M059J (cell line): ENCODE results near the gene CAPN9. TPM values are rescaled to one million over a fixed set of nuclear protein-coding genes. Genes with fewer than 3 reads are reported as not detected.
A peak's percentile ranks its signal among the peaks of the same experiment; 100 is the strongest.
"Not testable (repeated sequence)": the region's sequence is repeated elsewhere in the genome, so short reads cannot be mapped to it uniquely, and the experiment has no call there.

Source experiments
- DNase-seq: peaks from one replicate; pipeline ENCODE4 v3.0.0-alpha.2; 2012; ENCODE audit warnings: low read depth
- total RNA-seq: library from RNA; depleted of rRNA; stranded (reverse); fragments of >200 nt; shearing (Covaris generic); gene quantifications from 2 replicates; pipeline ENCODE4 v1.2.3, GENCODE V29; 2014

CAPN9 gene
- total RNA-seq, 1 experiment from 2014 or later, result not detected

DNA sequence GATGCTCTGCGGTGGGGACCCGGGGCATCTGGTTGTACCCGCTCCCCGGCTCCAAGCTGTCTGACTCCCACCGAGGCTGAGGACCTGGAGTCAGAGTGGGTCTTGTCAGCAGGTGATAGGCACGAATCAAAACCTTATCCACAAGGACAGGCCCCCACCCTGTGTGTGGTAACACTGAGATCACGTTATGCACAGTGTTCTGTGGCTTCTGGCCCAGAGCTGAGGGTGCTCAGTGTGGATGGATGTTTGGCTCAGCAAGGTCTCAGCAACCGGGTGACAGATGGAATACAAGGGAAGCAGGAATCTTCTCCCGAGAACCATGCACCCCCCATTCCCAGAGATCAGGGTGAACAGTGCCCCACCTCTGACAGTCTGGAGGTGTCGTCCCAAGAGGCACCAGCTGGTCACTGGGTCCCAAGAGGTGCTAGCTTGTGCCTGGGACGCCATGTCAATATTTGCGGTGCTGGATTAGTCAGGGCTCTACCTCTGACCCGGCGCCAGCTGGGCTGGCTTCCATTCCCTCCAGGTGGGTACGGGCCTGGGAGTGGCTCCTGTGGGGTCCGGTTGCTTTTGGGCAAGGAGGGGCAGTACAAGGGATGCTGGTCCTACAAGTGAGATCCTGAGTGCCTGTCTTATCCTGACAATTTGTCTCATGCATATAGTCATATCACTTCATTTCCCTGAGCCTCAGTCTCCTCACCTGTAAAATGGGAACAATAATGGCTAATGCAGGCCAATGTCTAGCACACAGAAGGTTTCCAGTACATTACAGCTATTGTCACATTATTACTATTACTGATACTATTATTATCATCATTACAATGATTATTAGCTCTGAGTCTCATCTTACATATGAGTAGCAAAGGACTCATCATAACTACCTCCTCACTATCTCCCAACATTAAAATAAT is 957 bp downstream of the CAPN9 start:
- DNase-seq, result no peak

DNA sequence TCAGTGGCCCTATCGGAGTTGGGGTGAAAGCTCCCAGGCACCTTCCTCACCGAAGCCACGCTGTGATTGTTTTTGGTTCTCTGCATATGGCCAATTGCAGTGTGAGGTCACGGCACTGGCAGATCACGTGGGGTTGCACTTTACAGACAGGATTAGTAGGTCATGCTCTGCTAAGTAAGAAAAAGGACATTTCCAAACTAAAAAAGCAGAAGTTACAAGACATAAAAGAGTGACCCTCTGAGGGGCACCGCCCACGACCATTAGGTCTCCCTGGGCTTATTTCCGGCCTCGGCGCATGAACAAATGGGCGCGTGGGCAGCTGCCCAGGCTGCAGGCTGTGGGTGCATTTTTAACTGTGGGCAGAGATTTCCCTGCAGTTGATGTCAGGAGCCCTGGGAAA is 2.0 kb downstream of the CAPN9 start:
- DNase-seq, result no peak

DNA sequence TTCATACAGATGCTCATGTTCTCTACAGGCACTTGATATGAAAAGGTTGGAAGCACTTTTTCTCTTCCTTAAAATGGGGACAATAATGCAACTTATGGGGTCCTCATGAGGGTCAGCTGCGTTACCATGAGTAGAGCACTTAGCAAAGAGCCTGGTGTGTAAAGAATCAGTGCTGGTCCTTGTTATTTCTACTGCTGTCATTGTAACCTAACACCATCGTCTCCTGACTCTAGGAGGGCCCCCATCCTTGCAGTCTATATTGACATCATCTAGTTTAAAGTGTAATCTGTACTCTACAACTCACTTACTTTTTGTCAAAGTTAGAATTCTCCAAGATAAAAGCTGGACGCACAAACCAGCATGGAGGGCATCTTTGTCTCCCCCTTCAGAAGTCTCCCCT is 2.4 kb downstream of the CAPN9 start:
- no peak for DNase-seq

DNA sequence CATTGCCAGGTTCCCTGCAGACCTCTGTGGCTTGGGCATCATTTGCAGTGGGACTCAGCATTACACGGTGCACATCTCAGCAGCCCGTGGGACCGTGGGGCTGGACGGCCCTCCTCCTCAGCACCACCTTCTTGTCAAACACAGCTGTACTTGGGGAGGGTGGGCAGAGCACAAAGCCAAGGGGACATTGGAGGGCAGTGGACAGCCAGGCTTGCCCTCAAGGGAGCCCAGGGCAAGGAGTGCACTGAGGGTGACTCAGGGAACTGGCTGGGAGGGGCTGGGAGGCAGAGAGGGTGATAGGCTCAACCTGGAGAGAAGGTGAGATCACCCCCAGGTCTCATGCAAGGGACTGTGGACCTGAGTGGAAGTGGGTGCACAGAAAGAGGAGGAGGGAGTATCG is 3.4 kb downstream of the CAPN9 start:
- DNase-seq, result no peak

DNA sequence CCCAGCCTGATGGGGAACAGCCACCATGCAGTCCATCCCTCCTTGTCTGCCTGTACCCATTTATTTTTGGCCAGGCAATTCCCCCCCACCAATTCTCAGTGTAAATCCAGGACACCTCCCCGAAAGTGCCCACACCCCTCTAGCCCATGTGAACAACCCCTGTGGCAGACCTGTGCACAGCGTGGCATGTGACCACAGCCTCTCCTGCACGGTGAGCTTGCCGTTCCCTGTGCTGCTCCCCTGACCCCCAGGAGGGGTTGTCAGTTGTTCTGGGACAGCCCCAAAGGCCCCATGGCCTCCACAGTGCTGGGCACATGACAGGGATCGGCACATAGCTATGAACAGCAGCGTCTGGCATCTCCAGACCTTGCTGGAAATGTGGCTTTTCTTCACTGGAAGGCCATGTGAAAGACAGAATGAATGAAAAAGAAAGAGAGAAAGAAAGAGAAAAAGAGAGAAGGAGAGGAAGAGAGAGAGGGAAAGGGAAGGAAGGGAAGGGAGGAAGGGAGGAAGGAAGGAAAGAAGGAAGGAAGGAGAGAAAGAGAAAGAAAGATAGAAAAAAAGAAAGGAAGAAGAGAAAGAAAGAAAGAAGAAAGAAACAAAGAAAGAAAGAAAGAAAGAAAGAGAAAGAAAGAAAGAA is 3.9 kb downstream of the CAPN9 start:
- no peak for DNase-seq

DNA sequence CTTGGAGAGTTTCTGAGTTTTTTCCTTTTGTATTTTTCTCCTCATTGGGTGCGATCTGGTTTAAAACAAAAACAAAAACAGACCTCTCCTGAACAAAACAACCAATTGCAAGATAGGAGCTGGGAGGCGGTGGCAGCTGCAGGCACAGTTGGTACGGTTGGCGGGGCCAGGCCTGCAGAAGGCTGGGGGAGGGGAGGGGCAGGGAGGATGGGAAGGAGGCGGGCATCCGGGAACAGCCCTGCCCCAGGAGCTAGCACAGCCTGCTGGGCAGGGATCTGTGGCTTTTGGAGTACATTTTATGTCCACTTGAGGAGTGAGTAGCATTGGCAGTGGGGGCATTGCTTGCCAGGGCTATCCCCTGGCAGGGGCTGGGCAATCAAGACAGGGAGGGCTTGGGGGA is 5.2 kb downstream of the CAPN9 start:
- no peak for DNase-seq

DNA sequence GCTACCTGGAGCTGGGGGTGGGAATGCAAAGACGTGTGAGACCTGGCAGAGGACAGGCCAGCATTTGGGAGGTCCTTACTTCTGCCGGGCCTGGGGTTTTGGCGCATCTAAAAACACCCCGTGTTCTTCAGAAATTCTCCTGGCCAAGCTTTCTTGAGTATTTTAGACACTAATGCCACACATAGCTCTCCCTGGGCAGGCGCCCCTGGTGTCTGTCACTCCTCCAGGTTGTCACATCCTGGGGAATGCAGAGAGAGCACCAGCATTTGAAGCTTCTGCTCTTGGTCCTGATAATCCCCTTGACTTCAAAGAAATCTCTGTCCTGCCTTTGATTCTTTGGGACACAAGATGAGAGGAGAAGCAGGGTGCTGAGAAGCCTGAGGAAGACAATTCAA is 6.0 kb downstream of the CAPN9 start:
- DNase-seq, result no peak

DNA sequence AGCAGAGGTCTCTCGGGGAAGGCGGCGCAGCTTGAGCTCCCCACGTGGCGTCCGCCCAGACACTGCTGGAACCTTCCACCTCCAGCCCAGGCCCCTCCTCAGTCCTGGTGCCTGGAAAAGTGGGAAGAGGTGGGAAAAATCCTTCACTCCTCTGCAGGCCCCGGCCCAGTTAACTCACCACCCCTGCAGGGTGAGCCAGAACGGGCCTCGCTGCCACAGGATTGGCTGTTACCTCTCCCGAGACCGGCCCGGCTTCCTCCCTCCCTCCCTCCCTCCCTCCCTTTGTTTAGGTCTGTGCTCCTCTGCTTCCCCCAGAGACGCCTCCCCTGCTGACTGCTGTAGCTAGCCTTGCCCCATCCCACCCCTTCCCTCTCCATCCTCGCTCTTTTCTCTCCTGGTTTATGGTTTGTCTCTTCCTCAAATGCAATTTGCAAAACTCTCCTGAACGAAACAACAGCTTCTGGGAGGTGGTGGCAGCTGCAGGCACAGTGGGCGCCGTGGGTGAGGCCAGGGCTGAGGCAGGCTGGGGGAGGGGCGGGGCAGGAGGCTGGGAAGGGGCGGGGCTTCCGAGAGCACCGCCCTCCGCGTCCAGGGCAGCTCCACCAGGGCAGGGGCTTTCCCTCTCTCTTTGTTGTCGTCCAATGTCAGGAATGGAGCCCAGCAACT is 6.5 kb downstream of the CAPN9 start:
- no peak for DNase-seq

DNA sequence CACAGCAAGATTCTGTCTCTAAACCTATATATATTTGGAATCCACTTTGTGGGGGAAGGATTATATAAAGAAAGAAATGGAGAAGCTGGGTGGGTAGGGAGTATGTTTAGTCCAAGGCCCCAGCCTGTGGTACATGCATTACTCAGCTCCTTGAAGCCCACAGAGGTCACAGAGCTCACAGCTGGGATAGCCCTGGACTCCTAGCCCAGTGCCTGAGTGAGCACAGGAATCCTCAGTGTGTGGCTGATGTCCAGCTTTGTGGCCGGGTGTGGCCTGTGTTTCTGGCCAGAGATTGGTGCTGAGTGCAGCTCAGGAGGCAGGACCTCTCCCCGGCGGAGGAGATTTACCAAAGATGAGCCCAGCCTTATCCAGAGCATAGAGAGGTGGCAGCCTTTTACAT is 7.6 kb downstream of the CAPN9 start:
- DNase-seq, result peak; percentile 75

DNA sequence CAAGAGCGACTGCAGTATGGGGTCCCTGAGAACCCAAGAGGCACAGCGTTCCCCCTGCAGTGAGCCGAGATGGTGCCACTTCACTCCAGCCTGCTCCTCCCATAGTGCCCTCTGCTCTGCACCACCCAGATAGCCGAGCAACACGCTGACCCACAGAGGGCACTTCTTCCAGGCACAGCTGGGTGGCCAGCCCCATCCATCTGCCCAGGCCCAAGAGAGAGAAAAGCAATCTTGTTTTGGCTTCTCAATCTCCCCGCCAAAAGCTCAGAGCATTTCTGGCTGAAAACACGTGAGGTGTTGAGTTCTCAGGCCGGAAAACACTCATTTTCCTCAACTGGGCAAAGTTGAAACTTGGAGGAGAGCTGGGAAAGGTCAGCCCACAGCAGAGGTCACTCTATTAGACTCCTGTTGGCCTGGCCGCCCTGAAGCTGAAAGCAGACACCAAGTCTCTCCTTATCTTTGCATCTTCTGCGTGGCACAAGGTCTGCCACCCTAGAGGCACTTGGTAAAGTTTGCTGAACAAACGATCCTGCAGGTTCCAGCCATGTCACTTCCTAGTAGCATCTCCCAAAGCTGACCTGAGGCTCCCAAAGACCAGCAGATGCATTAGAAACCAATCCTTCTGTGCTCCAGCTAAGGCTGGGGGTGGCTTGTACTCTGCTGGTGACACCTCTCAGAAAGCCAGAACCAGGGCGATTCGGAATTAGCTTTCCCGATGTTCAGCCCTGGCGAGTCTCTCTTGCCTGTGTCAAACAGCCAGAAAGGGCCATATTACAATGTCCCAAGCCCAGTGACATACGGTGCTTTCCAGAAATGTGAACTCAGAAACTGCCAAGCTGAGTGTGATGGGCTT is 10.9 kb downstream of the CAPN9 start:
- DNase-seq, result no peak

DNA sequence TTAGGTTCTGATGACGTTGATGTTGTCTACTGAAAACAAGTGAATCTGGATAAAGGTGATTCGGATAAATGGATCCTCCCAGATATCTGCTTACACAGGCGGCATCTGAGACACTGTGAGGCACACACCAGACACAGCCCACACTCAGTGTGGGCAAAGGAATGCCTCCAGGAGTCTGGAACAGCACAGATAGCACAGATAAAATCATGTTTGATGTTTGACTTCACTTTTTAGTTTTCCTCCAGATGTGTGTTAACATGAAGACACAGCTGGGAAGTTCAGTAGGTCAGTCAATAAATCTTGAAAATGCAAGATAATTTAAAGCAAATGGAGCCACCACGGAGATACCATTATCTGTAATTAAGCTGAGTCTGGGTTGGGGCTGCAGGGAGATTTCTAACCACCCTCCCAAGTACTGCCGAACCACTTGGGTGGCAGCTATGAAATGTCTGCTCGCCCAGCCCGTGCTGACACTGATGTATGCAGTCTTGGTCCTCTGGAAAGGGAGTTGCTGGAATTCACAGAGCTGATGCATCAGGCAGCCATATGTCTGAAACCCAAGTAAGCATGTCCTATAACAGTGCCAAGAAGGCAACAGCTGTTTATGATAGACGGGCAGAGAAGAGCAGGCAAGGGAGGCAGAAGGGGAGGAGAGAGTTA is 11.7 kb downstream of the CAPN9 start:
- DNase-seq, result no peak

DNA sequence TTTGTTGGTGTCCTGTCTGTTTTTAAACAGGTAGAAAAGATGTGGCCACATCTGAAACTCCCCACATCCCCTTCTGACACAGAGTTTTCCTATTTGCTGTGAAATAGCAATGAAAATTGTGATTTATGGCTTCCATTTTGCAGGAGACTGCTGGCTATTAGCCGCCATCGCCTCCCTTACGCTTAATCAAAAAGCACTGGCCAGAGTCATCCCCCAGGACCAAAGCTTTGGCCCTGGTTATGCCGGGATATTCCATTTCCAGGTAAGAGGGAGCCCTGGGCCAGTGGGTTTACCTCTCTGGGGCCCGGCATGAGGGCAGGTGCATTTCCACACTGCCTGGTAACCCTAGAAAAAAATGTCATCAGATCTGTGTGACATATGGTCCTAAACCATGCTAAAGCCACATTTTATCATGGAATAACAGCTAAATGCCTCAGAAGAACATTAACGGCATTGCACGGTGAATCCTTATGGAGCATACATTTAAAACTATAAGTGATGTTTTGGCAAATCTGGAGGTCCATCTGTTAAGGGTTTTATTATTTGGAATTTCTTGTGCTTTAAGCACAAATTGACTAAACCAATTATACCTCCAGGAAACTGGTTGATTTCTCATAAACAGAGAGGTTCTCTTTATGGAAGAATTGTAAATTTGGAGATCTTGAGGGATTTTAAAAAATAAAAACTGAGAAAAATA is 12.3 kb downstream of the CAPN9 start:
- DNase-seq, result no peak

DNA sequence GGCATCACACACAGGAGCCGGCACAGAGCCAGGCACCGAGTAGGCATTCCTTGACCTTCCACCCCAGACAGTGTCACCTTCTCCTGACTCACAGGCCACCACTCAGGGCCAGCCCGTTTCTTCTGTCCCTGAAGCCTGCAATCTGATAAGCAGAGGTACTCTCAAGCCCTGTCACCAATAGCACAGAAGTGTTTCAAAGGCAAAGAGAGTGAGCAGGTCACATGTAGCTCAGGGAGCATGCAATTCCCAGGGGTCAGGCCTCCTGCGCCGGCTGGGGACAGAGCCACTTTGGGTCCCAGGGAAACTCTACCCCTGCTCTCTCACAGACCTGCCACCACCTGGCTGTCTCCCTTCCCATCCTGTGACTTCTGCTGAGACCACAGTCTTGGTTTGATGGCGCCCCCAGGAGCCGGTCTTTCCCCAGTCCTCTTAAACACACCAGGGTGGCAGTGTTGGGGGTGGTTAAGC is 13.2 kb downstream of the CAPN9 start:
- DNase-seq, result no peak

DNA sequence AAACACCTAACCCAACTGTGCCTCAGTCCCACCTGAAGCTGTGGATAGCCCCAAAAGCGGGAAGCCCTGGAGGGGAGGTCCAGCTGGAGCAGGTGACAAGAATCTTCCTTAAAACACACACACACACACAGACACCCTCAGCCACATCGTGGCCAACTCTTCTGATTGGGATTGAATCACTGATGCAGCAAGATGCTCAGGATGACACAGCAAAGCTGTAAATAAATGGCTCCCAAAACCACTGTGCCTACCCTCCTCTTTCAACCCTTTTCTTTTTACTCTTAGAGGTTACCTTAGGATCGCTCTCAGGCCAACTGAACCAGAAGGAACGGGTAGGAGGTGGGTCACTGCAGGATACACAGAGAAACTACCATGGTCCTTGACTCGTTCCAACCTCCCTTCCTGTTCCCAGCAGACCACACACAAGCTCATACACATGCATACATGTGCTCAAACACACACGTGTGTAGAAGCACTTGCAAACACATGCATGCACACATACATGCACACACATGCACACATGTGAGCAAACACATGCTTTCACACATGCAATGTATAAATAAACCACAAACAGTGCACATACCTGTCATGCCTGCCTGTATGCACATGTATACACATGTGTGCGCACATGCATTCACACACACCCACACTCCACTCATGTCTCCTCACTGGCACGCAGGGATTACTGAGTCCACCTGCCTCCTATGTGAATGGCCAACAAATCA is 14.4 kb downstream of the CAPN9 start:
- DNase-seq, result no peak

DNA sequence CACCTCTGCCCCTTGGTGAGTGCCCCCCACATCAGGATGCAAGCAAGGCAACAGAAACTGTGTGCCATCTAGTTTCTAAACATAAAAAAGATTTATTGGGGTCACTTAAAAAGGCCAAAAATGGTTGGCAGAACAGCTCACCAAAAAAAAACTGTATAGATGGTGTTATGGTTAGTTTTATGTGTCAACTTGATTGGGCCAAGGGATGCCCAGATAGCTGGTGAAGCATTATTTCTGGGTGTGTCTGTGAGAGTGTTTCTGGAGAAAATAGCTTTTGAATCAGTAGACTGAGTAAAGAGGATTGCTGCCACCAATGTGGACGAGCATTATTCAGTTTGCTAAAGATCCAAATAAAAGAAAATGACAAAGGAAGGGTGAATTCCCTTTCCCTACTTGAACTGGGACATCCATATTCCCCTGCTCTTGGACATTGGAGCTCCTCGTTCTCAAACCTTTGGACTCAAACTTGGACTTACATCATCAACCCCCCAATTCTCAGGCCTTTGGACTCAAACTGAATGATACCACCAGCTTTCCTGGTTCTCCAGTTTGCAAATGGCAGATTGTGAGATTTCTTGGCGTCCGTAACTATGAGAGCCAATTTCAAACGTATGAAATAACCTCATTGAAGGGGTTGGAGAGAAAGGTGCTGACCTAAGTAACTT is 16.9 kb downstream of the CAPN9 start:
- no peak for DNase-seq

DNA sequence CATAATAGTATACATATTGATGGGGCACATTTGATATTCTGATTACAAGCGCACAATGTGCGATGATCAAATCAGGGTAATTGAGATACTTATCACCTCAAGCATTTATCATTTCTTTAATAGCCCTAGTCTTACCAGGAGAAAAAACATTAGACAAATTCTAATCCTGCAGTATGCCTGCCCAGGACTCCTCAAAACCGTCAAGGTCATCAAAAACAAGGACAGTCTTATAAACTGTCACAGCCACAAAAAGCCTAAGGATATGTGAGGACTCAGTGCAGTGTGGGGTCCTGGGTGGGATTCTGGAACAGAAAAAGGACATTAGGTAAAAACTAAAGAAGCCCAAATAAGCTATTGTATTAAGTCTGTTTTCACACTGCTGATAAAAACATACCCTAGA is 19.1 kb downstream of the CAPN9 start:
- no peak for DNase-seq

DNA sequence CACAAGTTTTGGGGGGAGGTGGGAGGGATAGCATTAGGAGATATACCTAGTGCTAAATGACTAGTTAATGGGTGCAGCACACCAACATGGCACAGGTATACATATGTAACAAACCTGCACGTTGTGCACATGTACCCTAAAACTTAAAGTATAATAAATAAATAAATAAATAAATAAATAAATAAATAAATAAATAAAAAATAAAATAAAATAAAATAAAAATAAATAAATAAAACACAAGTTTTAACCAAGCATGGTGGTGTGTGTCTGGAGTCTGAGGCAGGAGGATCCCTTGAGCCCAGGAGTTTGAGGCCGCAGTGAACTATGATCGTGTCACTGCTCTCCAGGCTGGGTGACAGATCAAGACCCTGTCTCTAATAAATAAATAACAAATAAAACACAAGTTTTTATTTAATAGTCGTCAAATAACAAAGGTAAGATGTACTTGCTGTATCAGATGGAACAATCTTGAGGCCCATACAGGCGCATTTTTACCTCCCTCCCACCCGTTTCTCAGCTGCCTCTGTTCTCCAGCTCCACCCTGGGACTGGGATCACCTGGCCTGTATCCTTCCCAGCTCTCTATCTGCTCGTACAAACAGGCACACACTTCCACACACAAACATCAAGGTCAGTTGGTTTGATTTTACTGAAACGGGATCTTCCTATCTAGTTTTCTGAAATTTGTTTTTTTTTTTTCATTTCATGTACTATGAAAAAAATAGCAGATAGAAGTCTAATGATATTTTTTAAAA is 20.8 kb downstream of the CAPN9 start:
- not testable (repeated sequence) for DNase-seq

DNA sequence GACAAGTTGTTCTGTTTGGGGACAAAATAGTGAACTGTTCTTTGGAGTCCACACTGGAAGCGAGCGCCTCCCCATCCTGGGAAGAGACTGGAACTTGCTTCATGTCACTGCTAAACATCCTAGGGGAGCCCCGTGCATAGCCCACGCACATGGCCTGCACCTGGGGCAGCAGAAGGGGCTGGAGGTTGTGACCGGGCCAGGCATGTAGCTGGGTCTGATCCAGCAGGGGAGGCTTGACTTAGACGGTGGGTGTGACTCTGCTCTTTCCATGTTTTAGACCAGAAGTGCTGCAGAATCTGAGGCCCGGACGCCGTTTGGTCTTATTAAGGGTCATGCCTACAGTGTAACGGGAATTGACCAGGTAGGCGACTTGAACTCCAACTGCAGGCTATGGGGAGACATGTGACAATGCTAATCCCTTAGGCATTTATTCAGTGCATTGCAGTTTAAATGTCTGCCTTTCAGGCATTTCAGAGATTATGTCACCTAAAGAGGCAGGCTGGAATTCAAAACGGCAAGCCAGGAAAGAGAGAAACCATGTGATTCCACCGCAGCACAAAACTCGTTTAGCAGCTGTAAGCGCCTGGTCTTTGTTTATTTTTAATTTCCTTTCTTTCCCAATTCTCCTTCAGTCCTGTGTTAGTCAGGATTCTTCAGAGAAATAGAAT is 21.8 kb downstream of the CAPN9 start:
- peak; percentile 44 for DNase-seq
